SH-SY5Y (cell line): Measurements from ENCODE around the gene SLCO1A2.

Source experiments
- GATA2 ChIP-seq: IDR thresholded peaks from 2 replicates; pipeline ENCODE4 v1.6.1; 2011; ENCODE audit warnings: mild to moderate bottlenecking, low read depth, low read length
- GATA3 ChIP-seq: IDR thresholded peaks from 2 replicates; pipeline ENCODE4 v1.6.1; 2011; ENCODE audit warnings: low read depth, mild to moderate bottlenecking, low read length, moderate library complexity

SLCO1A2 gene

GRCh38 chr12:21334771-21335325 lies at the start of gene SLCO1A2:
TSS of gene SLCO1A2 (minus strand) at chr12:21334917. CDS start at chr12:21334647, 270 bp downstream.
- TF ChIP-seq GATA2 (no peak), GATA3 (no peak)

GRCh38 chr12:21384261-21384660 lies 49.5 kb upstream of the SLCO1A2 start:
- TF ChIP-seq GATA2 (no peak), GATA3 (no peak)

- TF ChIP-seq GATA2 (no peak), GATA3 (no peak)
Measured at GRCh38 chr12:21379218-21379617, 44.5 kb upstream of the SLCO1A2 start.

GRCh38 chr12:21372602-21373001 lies 37.9 kb upstream of the SLCO1A2 start, which contains the start of gene IAPP:
TSS of gene IAPP (plus strand) at chr12:21372902. CDS start at chr12:21373352, 450 bp downstream.
- TF ChIP-seq GATA3 (no peak), GATA2 (no peak)

- TF ChIP-seq GATA3 (no peak), GATA2 (no peak)
Measured at GRCh38 chr12:21370845-21371449, 36.2 kb upstream of the SLCO1A2 start.

GRCh38 chr12:21369141-21369980 lies 34.6 kb upstream of the SLCO1A2 start:
- TF ChIP-seq GATA3 (no peak), GATA2 (no peak)

- TF ChIP-seq GATA3 (no peak), GATA2 (no peak)
Measured at GRCh38 chr12:21354641-21355040, 19.9 kb upstream of the SLCO1A2 start.

- TF ChIP-seq GATA2, result no peak
- no peak for TF ChIP-seq GATA3
Measured at GRCh38 chr12:21353948-21354347, 19.2 kb upstream of the SLCO1A2 start.

GRCh38 chr12:21353487-21353886 lies 18.8 kb upstream of the SLCO1A2 start:
- TF ChIP-seq GATA2, result no peak
- no peak for TF ChIP-seq GATA3

GRCh38 chr12:21350975-21351374 lies 16.3 kb upstream of the SLCO1A2 start:
- TF ChIP-seq GATA3, result no peak
- no peak for TF ChIP-seq GATA2

GRCh38 chr12:21346542-21347205 lies 12.0 kb upstream of the SLCO1A2 start:
- TF ChIP-seq GATA3, result no peak
- no peak for TF ChIP-seq GATA2

GRCh38 chr12:21343636-21344035 lies 8.9 kb upstream of the SLCO1A2 start:
- TF ChIP-seq GATA3 (no peak), GATA2 (no peak)

- no peak for TF ChIP-seq GATA2
- TF ChIP-seq GATA3, result no peak
Measured at GRCh38 chr12:21341769-21342168, 7.1 kb upstream of the SLCO1A2 start.

- TF ChIP-seq GATA3 (no peak), GATA2 (no peak)
Measured at GRCh38 chr12:21340403-21340802, 5.7 kb upstream of the SLCO1A2 start.

- no peak for TF ChIP-seq GATA3
- TF ChIP-seq GATA2, result no peak
Measured at GRCh38 chr12:21339921-21340320, 5.2 kb upstream of the SLCO1A2 start.
